ENCODE data around the gene AATK. TPM values are rescaled to one million over a fixed set of nuclear protein-coding genes. Genes with fewer than 3 reads are reported as not detected.
A peak's percentile ranks its signal among the peaks of the same experiment; 100 is the strongest.

Gene AATK
- total and polyA plus RNA-seq, 9 of the 15 experiments (the other 6 are each of a cell fraction or from before 2014, with no cell fraction given), result 0.11 to 0.55 (median 0.38) TPM; not detected in 5

DNA sequence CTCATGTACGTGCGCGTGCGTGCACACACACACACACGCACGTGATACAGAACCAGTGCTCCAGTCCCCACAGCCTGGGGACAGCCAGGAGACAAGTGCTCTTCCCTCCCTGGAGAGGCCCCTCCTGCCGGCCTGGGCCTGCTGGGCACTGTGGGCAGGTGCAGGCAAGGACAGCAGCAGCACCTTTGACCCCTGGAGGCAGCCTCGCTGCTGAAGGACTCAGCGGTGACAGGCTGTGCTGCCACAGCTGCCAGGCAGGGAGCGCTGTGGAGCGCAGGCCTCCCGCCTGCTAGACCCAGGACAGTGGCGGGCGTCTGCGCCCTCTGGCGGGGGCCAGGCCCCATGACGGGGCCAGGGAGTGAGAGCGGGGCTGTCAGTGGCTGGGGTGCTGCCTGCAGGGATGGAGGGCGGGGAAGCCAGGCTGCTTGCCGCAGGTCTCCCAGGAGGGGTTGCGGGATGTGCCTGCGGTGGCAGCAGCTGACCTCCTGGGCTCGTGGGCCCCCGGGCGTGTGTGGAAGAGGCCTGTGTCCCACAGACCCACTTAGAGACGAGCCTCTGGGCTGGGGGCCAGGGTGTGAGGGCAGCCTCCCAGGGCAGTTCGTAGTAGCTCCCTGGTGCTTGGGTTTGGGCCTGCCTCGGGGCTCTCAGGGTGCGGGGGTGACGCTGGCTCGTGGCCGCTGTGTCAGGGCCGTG is 64.3 kb downstream of the AATK start (continued):
- peak in 2 of 3 experiments; percentile 60 to 70 for TF ChIP-seq YY1 (IDR thresholded peaks at IDR 0.05; ENCODE audit: borderline replicate concordance in 1 of 3, control insufficient read depth in 1 of 3, extremely low read depth in 1 of 3, insufficient read depth in 3 of 3, insufficient read length in 1 of 3, insufficient replicate concordance in 2 of 3, low read depth in 1 of 3, low read length in 2 of 3)
- peak; percentile 34 to 50; a peak in 2 of 4 replicates for TF ChIP-seq NRF1 (conservative IDR thresholded peaks at IDR 0.05 in 1 of 2, IDR thresholded peaks at IDR 0.05 in 1 of 2)
- no peak for TF ChIP-seq TCF7 (IDR thresholded peaks at IDR 0.05; ENCODE audit: borderline replicate concordance)
- TF ChIP-seq, protein P1, sequence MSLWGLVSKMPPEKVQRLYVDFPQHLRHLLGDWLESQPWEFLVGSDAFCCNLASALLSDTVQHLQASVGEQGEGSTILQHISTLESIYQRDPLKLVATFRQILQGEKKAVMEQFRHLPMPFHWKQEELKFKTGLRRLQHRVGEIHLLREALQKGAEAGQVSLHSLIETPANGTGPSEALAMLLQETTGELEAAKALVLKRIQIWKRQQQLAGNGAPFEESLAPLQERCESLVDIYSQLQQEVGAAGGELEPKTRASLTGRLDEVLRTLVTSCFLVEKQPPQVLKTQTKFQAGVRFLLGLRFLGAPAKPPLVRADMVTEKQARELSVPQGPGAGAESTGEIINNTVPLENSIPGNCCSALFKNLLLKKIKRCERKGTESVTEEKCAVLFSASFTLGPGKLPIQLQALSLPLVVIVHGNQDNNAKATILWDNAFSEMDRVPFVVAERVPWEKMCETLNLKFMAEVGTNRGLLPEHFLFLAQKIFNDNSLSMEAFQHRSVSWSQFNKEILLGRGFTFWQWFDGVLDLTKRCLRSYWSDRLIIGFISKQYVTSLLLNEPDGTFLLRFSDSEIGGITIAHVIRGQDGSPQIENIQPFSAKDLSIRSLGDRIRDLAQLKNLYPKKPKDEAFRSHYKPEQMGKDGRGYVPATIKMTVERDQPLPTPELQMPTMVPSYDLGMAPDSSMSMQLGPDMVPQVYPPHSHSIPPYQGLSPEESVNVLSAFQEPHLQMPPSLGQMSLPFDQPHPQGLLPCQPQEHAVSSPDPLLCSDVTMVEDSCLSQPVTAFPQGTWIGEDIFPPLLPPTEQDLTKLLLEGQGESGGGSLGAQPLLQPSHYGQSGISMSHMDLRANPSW (CRISPR knock-in tag; IDR thresholded peaks at IDR 0.05), result no peak
- TF ChIP-seq, protein P2, sequence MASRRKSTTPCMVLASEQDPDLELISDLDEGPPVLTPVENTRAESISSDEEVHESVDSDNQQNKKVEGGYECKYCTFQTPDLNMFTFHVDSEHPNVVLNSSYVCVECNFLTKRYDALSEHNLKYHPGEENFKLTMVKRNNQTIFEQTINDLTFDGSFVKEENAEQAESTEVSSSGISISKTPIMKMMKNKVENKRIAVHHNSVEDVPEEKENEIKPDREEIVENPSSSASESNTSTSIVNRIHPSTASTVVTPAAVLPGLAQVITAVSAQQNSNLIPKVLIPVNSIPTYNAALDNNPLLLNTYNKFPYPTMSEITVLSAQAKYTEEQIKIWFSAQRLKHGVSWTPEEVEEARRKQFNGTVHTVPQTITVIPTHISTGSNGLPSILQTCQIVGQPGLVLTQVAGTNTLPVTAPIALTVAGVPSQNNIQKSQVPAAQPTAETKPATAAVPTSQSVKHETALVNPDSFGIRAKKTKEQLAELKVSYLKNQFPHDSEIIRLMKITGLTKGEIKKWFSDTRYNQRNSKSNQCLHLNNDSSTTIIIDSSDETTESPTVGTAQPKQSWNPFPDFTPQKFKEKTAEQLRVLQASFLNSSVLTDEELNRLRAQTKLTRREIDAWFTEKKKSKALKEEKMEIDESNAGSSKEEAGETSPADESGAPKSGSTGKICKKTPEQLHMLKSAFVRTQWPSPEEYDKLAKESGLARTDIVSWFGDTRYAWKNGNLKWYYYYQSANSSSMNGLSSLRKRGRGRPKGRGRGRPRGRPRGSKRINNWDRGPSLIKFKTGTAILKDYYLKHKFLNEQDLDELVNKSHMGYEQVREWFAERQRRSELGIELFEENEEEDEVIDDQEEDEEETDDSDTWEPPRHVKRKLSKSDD (conservative IDR thresholded peaks at IDR 0.05; ENCODE audit: low read length), result no peak
- TF ChIP-seq KAT8 (IDR thresholded peaks at IDR 0.05; ENCODE audit: low read depth), result no peak
- TF ChIP-seq, protein P3, sequence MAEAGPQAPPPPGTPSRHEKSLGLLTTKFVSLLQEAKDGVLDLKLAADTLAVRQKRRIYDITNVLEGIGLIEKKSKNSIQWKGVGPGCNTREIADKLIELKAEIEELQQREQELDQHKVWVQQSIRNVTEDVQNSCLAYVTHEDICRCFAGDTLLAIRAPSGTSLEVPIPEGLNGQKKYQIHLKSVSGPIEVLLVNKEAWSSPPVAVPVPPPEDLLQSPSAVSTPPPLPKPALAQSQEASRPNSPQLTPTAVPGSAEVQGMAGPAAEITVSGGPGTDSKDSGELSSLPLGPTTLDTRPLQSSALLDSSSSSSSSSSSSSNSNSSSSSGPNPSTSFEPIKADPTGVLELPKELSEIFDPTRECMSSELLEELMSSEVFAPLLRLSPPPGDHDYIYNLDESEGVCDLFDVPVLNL (CRISPR knock-in tag; IDR thresholded peaks at IDR 0.05; ENCODE audit: low read depth), result no peak
- TF ChIP-seq, protein P4, sequence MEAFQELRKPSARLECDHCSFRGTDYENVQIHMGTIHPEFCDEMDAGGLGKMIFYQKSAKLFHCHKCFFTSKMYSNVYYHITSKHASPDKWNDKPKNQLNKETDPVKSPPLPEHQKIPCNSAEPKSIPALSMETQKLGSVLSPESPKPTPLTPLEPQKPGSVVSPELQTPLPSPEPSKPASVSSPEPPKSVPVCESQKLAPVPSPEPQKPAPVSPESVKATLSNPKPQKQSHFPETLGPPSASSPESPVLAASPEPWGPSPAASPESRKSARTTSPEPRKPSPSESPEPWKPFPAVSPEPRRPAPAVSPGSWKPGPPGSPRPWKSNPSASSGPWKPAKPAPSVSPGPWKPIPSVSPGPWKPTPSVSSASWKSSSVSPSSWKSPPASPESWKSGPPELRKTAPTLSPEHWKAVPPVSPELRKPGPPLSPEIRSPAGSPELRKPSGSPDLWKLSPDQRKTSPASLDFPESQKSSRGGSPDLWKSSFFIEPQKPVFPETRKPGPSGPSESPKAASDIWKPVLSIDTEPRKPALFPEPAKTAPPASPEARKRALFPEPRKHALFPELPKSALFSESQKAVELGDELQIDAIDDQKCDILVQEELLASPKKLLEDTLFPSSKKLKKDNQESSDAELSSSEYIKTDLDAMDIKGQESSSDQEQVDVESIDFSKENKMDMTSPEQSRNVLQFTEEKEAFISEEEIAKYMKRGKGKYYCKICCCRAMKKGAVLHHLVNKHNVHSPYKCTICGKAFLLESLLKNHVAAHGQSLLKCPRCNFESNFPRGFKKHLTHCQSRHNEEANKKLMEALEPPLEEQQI (IDR thresholded peaks at IDR 0.05), result no peak
- TF ChIP-seq SIN3B (IDR thresholded peaks at IDR 0.05; ENCODE audit: low read depth), result no peak
- no peak; the same call in 1 of the 2 replicates for TF ChIP-seq ZNF274 (IDR thresholded peaks at IDR 0.05; ENCODE audit: borderline replicate concordance, low read depth, low read length)
- TF ChIP-seq ZBED1 (IDR thresholded peaks at IDR 0.05), result no peak
- no peak for TF ChIP-seq MAFK (IDR thresholded peaks at IDR 0.05; ENCODE audit: low read length)
- TF ChIP-seq, protein P5, sequence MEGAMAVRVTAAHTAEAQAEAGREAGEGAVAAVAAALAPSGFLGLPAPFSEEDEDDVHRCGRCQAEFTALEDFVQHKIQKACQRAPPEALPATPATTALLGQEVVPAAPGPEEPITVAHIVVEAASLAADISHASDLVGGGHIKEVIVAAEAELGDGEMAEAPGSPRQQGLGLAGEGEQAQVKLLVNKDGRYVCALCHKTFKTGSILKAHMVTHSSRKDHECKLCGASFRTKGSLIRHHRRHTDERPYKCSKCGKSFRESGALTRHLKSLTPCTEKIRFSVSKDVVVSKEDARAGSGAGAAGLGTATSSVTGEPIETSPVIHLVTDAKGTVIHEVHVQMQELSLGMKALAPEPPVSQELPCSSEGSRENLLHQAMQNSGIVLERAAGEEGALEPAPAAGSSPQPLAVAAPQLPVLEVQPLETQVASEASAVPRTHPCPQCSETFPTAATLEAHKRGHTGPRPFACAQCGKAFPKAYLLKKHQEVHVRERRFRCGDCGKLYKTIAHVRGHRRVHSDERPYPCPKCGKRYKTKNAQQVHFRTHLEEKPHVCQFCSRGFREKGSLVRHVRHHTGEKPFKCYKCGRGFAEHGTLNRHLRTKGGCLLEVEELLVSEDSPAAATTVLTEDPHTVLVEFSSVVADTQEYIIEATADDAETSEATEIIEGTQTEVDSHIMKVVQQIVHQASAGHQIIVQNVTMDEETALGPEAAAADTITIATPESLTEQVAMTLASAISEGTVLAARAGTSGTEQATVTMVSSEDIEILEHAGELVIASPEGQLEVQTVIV (CRISPR knock-in tag; IDR thresholded peaks at IDR 0.05; ENCODE audit: borderline replicate concordance), result no peak
